GM18868 (cell line): ENCODE data around the gene LAPTM5.

ENCODE experiments used
- ATAC-seq: cut with Tn5 transposase; IDR thresholded peaks from one replicate; pipeline ENCODE4 v1.9.1; 2021; ENCODE audit warnings: mild to moderate bottlenecking, moderate library complexity; ENCODE audit not compliant: unreplicated experiment

The LAPTM5 gene

DNA sequence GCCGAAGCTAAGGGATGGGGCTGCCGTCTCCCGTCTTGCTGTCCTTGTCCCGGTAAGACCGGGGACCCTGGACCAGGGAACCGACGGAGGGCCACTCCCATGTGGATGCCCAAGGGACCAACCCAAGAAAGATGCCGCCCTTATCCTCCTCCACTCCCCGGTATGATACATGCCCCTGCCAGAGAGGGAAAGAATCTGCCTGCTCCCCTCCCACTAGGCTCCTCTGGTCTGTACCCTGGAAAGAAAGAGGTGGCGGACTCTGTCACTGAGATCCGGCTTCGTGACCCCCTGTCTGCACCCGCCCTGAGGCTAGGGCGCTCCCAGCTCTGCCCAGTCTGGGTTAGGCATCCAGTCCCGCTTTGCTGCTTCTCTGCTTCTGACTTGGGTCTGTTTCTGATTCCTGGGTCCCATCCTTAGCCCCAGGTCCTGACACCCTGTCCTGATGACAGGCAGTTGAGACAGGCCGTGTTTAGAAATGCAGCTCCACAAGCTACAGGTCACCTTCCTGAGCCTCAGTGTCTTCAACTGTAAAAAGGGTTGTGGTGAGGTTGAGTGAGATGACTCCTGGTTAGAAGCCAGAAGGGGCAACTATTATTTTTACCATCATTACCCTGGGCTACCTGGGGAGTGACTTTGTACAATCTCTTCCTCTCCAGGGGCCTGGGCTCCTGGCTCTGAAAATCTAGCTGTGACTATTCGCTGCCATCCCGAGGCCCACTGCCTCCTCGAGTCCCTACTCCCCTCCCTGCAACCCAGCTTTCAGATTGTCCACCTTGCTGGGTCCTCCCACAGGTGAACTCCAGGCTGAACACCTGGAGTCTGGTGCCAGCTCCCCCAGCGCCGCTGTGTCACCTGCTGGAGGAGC is 37.9 kb downstream of the LAPTM5 start:
- ATAC-seq, result no peak

DNA sequence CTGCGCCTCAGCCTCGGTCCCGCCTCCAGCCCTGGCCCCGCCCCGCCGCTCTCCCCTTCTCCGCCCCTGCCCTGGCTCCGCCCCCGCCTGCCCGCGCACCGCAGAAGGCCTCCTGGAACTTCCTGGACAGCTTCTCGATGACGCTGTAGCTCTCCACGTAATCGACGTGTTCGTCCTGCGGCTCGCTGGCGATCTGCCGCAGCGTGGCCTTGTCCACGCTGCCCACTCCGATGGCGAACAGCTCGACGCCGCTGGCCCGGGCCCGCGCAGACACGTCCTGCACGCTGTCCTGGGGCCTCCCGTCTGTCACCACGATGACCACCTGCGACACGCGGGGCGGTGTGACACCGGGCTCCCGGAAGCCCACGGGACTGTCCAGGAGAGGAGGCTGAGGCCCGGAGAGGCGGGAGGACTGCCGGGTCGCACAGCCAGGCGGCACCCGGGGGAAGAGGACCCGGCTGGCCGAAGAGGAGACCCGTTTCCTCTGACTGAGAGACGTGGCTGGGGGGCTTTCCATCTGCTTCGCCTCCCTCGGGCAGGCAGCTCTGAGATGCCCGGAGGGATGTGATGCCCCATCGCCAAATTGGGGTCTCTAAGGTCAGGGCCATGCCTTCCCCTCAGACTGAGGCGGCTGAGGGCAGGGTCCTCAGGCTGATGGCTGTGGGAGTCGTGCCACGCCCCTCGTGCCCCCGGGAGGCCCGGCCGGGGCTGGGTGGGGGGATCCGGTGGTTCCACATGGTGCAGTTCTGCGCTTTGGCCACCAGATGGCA is 38.8 kb downstream of the LAPTM5 start:
- peak; percentile 63 for ATAC-seq

DNA sequence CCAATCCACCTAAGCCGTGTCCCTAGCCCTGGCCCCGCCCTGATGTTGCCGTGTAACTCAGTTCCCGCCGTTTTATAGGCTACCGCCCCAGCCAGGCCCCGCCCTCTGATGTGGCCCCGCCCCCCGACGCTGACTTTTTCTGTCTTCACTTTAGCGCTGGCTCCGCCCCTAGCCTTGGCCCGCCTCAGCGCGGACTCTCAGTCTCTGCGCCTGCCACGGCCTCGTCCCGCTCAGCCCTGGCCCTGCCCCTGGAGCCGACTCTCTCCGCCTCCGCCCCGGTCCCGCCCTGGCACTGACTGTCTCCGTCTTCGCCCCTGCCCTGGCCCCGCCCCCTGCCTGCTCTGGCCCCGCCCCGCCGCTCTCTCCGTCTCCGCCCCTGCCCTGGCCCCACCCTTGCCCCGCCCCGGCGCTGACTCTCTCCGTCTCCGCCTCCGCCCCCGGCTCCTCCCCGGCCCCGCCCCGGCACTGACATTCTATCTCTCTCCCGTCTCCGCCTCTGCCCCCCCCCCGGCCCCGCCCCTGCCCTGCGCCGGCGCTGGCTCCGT is 39.4 kb downstream of the LAPTM5 start:
- ATAC-seq, result peak; percentile 79

DNA sequence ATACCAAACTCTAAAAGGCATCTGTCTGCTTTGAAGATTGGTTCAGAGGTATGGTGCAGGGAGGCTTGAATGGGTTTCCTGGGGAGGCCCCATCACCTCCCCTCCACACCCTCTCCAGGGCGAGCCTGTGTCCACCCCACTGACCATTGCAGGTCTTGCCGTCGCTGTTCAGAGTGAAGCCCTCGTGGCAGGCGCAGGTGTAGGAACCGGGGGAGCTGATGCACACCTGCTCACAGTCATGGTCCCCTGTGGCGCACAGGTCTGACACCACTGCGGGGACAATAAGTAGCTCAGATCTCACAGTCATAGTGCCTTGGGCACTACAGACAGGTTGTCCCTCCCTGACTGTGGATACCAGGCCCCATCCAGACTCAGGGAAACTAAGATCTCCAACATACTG is 40.9 kb downstream of the LAPTM5 start:
- no peak for ATAC-seq

DNA sequence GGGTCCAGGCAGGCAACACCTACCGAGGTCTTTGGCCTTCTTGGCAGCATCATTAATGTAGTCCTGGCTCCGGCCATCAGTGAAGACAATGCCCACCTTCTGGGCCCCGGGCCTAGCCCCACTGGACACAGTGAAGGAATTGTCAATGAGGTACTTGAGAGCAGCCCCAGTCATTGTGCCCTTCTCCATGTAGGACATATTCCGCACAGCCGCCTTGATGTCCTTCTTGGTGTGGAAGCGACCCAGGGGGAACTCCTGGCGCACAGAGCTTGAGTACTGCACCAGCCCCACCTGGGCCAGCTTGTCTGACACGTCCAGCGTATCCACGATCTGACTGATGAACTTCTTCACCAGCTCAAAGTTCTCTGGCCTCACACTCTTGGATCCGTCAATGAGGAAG is 41.7 kb downstream of the LAPTM5 start:
- ATAC-seq, result no peak

DNA sequence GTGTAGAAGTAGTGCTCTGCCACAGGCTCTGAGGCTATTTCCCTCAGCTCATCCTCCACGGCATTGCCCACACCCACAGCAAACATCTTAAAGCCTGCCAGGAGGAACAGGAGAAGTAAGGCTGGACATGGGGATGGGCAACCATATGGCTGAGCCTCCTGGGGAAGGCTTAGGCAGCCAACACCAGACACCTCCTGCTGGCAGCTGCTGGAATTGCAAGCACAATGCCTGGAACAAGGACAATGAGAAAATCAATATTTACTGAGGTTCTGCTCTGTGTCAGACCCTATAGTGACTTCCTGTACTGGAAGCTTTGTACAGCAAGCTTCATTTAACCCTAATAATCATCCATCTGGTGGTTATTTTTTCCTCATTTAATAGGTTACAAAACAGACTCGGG is 42.4 kb downstream of the LAPTM5 start:
- ATAC-seq, result no peak

DNA sequence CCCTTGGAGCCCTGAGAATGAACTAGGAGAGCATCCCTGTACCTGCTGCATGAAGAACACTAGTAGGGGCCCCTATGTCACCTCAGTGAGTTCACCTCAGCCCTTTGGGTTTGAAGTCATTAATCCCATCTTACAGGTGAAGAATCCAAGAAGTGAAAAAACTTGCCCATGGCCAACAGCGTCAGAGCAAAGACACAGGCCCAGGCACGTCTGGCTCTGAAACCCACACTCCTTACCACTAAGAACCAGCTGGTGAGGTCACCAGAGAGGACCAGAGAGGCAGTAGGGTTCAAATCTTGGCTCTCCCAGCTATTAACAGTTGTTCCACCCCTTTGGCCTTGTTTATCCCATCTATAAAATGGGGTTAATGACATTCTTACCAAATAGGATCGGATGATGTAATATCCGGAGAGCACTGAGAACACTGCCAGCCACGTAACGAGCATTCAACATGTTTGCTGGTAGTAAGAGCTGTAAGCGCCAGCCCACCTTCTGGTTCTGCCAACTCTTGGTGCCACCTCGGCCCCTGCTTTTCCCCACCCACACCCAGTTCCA is 43.0 kb downstream of the LAPTM5 start:
- no peak for ATAC-seq

DNA sequence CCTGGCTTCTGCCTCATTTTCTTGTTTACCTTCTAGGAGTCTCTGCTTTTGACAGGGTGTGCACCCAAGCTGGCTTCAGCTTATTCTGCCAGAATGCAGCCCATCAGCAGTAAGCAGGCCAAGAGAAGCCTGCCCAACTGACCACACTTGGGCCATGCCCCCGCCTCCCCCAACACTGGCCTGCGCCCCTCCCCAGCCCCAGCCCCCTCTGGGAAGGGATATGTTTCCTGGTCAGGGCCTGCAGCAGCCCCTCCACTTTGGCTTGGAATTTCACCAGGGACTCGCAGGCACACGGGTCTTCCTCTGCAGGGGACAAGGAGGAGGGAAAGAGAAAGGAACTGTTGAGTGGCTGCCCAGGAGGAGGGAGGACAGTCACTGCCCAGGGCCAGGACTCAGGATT is 43.5 kb downstream of the LAPTM5 start:
- no peak for ATAC-seq

DNA sequence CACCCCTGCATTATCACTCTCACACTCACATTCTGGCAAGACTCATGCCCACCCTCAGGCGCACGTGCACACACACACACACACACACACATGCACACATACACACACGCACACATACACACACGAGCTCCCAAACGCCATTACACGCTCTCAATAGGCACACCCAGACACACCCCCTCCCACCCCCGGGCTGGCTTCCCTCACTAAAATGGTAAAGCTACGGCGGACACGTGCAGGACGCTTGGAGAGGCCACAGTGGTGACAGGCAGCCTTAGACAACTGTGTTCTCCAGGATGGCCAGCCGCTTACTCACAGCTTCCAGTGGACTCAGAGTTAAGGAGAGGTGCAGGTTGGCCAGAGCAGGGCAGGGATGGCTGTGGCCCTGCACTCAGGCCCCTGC is 44.3 kb downstream of the LAPTM5 start:
- no peak for ATAC-seq

DNA sequence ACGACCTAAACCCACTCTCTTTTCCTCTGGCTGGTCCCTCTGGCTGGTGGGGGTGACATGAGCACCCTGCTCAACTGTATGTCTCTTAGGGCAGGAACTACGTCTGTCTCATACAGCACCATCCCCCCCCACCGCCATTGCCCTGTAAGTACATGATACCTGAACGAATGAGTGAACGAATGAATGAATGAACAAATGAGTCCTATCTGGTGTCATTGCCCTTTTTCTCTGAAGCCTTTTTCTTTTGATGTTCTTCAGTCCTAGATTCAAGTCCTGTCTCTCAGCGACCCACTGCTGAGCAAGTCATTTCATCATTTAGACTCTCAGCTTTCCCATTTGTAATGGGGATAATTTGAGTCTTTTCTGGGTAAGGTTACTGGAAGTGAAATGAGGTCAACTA is 45.0 kb downstream of the LAPTM5 start:
- no peak for ATAC-seq

DNA sequence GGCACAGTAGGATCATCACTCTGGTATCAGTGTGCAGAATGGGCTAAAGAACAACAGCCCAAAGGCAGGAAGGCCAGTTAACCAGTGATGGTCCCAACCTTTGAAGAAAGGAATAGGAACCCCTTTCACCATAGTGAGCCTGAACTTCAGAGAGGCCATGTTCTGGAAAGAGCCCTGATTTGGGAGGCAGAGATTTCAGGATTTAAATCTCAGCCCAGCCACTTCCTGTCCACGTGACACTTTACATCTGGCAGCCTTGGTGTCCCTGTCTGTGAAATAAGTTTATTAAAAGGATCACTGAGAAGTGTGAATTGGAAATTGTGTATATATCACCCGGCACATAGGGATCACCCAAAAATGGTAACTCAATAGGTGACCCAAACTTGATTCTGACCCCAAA is 47.2 kb downstream of the LAPTM5 start:
- no peak for ATAC-seq

DNA sequence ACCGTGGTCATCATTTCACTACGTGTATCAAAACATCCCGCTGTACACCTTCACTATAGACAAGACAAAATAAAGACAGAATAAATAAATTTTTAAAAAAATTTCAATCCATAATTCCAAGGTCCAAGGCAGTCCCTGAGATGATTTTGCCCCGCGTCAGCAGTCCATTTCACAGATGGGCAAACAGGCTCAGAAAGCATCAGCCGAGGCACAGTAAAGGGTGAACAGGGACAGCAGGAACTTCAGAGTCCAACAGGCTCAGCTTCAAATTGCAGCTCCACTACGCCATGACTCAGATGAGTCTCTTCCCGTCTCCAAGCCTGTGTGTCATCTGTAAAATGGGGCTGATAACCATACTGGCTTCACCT is 49.2 kb downstream of the LAPTM5 start:
- ATAC-seq, result no peak

DNA sequence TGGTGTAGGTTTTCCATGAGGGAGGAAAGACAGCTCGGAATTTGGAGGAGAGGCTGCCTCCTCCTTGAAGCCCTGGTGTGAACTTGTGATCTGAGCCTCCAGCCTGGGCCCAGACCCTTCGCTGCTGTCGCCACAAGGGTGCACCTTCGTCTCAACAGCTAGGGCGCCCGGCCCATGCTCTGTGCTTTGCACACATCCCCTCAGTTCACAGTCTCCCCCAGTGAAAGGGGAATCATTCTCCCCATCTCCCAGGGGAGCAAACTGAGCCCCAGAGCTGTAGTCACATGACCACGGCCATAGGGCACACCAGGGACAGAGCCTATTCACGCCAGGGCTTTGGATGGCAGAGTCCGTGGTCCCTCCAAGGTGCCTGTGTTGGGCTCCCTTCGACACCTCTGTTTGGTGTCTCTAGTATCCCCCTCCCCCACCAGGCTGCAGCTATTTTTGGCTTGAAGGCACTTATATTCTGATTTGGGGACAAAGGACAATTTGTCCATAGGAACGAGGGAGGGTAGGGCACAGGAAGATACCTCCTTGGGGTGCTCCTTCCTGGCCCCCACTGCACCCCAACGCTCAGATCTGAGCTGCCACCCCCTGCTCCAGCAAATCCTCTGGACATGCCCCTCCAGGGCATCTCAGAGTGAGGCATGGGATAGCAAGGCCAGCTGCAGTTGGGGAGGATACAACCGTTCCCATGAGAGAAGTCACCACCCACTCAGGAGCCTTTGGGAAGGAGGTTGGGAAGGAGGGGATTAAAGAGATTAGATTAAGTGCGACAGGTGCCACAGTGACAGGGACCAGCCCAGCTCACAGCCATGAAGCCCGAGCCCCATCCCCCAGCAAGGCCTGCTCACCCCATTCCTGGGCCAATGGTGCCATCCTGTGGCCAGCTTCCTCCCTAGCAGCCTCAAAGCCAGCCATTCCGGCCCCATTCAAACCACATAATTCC is 49.9 kb downstream of the LAPTM5 start:
- no peak for ATAC-seq

DNA sequence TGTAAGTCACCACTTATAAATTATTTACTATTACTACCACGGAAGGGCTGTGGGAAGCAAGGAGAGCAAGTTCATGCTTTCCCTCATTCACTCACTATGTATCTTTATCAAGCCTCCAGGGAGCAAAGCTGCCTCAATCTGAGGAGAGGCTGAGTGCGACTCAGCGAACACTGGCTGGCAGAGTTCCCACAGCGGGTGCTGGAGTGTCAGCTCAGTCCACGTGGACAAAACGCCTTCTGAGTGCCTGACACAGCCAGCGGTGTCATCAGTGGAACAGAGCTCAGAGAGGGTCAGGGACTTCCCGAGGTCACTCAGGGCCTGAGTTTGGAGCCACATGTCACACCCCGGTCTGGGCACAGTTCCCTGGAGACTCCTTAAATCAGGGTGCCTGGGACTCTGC is 51.0 kb downstream of the LAPTM5 start:
- ATAC-seq, result no peak

DNA sequence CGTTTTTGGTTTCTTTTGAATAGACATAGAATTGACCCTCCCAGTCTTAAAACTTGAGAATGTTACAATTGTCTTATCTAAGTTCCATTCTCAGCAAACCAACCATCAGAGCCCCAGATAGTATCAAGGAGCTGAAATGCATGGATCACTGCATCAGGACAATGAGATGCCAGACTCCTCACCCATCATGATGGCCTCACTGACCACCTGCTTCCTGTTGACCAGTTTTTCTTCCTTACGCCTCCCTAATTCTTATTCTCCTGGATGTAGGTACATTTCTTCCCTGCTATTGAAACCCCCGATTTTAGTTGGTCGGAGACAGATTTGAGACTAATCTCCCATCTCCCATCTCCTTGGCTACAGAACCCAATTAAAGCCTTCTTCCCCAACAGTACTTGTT is 51.9 kb downstream of the LAPTM5 start:
- ATAC-seq, result no peak

DNA sequence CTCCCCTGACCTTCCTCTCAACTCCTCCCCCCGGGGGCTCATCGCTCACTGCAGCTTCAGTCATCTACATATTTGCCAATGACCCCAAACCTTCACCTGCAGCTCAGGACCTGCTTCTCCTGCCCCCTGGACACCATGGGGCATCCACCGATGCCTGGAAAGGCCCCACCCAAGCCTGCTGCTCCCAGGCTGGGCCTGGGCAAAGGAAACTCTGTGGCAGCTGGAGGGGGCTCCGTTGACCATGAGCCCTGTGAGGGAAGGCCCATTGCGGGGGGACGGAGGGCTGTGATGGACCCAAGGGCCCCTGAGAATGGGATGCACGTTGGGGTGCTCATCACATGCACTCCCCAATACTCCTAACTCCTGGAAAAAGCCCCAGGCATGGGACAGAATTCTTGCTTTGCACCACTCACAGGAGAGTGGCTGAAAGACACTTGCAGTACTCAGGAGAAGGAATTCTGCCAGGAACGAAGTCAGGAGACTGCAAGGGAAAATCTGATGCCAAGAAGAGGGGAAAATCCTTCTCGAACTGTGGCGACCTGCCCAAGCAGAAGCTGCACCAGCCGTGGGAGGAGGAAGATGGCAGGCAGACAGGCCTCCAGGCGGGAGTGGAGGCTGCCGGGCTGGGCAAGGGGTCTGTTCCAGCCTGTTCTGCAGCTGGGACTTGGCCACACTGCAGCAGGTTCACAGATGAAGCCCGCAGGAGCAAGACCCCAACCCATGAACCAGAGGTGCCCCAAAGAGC is 52.6 kb downstream of the LAPTM5 start:
- ATAC-seq, result no peak

DNA sequence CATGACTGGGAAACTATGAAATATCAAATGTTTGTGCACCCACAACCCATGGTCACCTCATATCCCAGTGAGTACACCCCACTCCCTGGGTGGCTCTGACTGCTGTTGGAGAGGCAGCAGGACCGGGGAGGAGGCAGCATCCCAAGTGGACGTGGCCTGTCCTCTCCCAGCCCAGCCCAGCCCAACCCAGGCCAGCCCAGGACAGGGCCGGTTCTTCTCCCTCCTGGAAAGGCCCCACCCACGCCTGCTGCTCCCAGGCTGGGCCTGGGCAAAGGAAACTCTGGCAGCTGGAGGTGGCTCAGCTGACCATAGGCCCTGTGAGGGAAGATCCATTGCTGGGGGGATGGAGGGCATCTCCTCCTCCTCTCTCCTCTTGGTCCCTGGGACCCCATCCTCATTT is 53.3 kb downstream of the LAPTM5 start:
- ATAC-seq, result no peak

DNA sequence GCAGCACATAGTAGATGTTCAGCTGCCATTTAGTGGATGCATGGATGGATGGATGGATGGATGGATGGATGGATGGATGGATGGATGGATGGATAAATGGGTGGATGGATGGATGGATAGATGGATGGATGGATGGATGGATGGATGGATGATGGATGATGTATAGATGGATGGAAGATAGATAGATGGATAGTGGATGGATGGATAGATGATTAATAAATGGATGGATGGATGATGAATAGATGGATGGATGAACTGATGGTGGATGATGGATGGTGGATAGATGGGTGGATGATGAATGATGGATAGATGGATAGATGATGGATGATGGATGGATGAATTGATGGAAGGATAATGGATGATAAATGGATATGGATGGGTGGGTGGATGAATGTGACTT is 54.8 kb downstream of the LAPTM5 start:
- no peak for ATAC-seq

DNA sequence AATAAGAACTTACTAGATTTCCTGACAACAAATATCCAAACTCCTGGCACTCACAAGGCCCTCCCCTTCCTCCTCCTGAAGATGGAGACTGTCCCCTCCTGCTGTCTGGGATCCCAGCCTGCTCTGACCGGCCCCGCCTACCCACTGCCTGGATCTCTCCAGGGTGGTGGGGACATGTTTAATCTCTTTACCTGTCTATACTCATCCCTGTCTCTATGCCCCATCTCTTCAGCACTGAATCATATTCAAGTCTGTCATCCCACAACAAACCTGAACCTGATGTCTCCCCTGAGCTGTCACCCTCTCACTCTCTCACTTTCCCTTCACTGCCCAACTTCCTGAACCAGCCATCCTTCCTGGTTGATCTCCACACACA is 56.3 kb downstream of the LAPTM5 start:
- no peak for ATAC-seq
